Measurements from ENCODE around the gene CHIC2. TPM values are rescaled to one million over a fixed set of nuclear protein-coding genes. Genes with fewer than 3 reads are reported as not detected.

Gene CHIC2
- total and polyA plus RNA-seq, 3 donors from 2014 or later, result 83.4 to 129 (median 113) TPM

GRCh38 chr4:54011201-54011600, 53.2 kb downstream of the CHIC2 start:
- Histone ChIP-seq H3K9me3 (no peaks in the 10 kb centered on the region), H3K36me3 (ENCODE audit: low read depth, missing control alignments) (no peaks in the 10 kb centered on the region), H3K27me3 (no peaks in the 10 kb centered on the region), H3K27ac (no peak overlapping the region), H3K4me1 (no peaks in the 10 kb centered on the region), H3K4me3 (no peak overlapping the region)
- intact Hi-C loops (cut with DNase I; ENCODE audit: low total_unique reads), result no loop called here
- no peak for TF ChIP-seq CTCF (IDR thresholded peaks at IDR 0.05)
- no peak for TF ChIP-seq POLR2A (IDR thresholded peaks at IDR 0.05)
- no peak for DNase-seq

DNA sequence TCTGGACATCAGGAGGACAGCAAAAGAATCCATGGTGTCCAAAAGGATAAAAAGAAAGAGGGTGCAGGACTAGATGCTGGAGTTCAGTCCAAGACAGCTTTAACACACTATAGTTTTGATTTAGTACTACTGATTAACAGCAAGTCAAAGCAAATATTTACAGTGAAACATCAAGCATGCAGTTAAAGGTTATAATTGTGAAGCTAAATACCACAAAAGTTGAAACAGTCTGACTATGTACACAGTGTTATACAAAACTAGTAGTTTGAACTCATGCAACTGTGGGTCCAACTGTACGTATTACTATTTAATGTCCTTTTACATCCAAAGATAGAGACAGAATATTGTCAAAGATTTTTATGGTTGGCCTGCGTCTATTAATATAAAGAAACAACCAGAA, 57.6 kb downstream of the CHIC2 start:
- no peak for DNase-seq
- Histone ChIP-seq H3K9me3 (no peaks in the 10 kb centered on the region), H3K4me1 (peaks cover 12% of the 10 kb centered on the region), H3K27ac (no peak overlapping the region), H3K27me3 (no peaks in the 10 kb centered on the region), H3K4me3 (no peak overlapping the region), H3K36me3 (ENCODE audit: low read depth, missing control alignments) (no peaks in the 10 kb centered on the region)
- 96 to 99% methylated on average over 2 of the region's 2 CpGs for WGBS, 2 donors
- intact Hi-C loops (cut with DNase I; ENCODE audit: low total_unique reads), result no loop called here
- TF ChIP-seq CTCF (IDR thresholded peaks at IDR 0.05), result no peak
- TF ChIP-seq POLR2A (IDR thresholded peaks at IDR 0.05), result no peak

DNA sequence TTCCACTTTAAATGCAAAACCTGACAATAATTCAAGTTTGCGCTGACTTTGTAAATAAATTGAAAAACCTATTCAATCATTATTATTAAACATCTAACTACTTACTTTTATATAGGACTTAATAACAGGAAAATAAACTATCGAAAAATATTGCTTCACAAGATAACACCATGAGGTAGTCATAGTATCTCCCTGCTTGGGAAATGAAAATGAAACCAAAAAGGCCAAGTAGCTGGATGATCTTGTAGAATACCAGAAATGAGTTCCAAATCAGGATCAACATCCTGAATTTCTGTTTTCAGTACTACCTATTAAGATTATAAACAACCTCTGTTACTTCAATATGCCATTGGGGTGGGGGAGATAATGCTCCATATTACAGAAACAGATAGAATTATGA, 58.9 kb downstream of the CHIC2 start:
- no peak for DNase-seq
- no peaks in the 10 kb centered on the region for H3K9me3 ChIP-seq
- H3K27me3 ChIP-seq, result no peaks in the 10 kb centered on the region
- TF ChIP-seq CTCF (IDR thresholded peaks at IDR 0.05) (no peak), POLR2A (IDR thresholded peaks at IDR 0.05) (no peak)
- no peak overlapping the region for H3K4me3 ChIP-seq
- WGBS, 2 donors, result 76 to 78% methylated on average over 2 of the region's 2 CpGs
- H3K4me1 ChIP-seq, result peaks cover 21% of the 10 kb centered on the region
- no peak overlapping the region for H3K27ac ChIP-seq
- no peaks in the 10 kb centered on the region for H3K36me3 ChIP-seq (ENCODE audit: low read depth, missing control alignments)
- intact Hi-C loops (cut with DNase I; ENCODE audit: low total_unique reads), result no loop called here

- Histone ChIP-seq H3K4me1 (peaks cover 21% of the 10 kb centered on the region), H3K4me3 (no peak overlapping the region), H3K27ac (no peak overlapping the region), H3K9me3 (no peaks in the 10 kb centered on the region), H3K36me3 (ENCODE audit: low read depth, missing control alignments) (no peaks in the 10 kb centered on the region), H3K27me3 (no peaks in the 10 kb centered on the region)
- TF ChIP-seq CTCF (IDR thresholded peaks at IDR 0.05) (no peak), POLR2A (IDR thresholded peaks at IDR 0.05) (no peak)
- no peak for DNase-seq
- 85 to 93% methylated on average over 2 of the region's 2 CpGs for WGBS, 2 donors
- intact Hi-C loops (cut with DNase I; ENCODE audit: low total_unique reads), result no loop called here
Observed at GRCh38 chr4:54004463-54004862, 59.9 kb downstream of the CHIC2 start.

DNA sequence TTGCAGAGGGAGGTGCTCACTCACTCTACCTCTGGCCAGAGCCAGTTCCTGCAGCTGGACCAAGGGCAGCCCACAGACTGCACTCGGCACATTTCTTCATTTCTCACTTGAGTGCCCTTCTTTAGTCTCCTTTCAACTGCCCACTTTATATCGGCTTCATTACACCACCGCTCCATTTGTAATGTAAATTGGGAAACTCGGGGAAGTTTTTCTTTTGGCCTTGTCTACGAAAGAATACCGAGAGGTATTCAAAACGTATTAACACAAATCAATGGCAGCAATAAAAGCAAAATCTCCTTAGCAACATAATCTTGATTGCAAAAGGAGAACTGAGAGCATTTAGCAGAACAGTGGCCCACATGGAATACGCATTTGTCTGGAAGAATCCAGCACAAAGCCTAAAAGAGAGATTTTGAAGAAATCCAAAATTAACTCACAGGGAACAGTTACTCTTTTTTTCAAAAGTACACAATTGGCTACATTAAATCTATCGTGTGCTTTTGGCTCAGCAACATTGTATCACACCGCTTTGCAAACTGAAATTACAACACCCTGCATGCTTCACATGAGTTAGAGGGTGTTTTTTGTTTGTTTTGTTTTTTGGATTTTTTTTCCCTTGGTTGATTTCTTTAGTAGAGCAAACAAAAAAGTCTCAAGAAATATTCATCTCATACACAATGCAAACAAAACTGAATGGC, 62.6 kb downstream of the CHIC2 start:
- 54 to 60% methylated on average over 10 of the region's 10 CpGs for WGBS, 2 donors
- Histone ChIP-seq H3K4me3 (no peak overlapping the region), H3K27me3 (no peaks in the 10 kb centered on the region), H3K4me1 (peaks cover 21% of the 10 kb centered on the region), H3K27ac (peak overlapping the region; percentile 73 to 84), H3K36me3 (ENCODE audit: low read depth, missing control alignments) (no peaks in the 10 kb centered on the region), H3K9me3 (no peaks in the 10 kb centered on the region)
- DNase-seq, result peak; percentile 67
- no peak for TF ChIP-seq CTCF (IDR thresholded peaks at IDR 0.05)
- TF ChIP-seq POLR2A (IDR thresholded peaks at IDR 0.05), result no peak
- intact Hi-C loops (cut with DNase I; ENCODE audit: low total_unique reads), result no loop called here
